HG03025 (cell line): ENCODE measurements around the gene SIRPB1.
"Not testable (repeated sequence)": the region's sequence is repeated elsewhere in the genome, so short reads cannot be mapped to it uniquely, and the experiment has no call there.

Experiments used
- ATAC-seq: cut with Tn5 transposase; IDR thresholded peaks from one replicate; pipeline ENCODE4 v1.9.1; 2021; ENCODE audit warnings: mild to moderate bottlenecking, moderate library complexity; ENCODE audit not compliant: unreplicated experiment, low FRiP score

SIRPB1 gene

DNA sequence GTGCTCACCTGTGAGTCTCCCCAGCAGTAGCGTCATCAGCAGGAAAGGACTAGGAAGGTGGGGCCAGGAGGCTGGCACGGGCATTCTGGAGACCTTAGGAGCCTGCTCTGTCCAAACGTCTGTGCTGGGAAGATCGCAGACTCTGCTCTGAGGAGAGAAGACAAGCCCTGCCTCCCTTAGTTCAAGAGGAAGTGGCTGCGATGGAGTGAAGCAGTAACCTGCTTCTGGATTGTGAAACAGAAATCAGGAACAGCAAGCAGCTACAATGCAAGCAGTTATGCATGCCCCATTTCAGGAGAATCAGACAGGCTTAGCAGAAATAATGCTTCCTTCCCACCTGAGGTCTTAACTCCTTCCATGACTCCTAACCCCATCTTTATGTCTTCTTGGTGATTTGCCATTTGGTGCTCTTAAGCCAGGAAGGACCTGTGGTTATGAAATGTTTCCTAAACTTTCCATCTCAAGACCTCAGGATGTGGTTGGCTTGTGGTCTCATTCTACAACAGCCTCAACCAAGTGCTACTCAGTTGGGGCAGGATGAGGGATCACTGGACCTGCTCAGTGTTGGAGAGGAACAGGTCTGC lies at the start of gene SIRPB1:
TSS of gene SIRPB1 (minus strand) at position 149 of the 584 bp plus-strand sequence. CDS start at position 84, 65 bp downstream.
- ATAC-seq = no peak

GRCh38 chr20:1669304-1669703 lies 49.5 kb upstream of the SIRPB1 start:
- no peak for ATAC-seq

- ATAC-seq = no peak
These were observed 47.8 kb upstream of the SIRPB1 start for GRCh38 chr20:1667502-1668085.

DNA sequence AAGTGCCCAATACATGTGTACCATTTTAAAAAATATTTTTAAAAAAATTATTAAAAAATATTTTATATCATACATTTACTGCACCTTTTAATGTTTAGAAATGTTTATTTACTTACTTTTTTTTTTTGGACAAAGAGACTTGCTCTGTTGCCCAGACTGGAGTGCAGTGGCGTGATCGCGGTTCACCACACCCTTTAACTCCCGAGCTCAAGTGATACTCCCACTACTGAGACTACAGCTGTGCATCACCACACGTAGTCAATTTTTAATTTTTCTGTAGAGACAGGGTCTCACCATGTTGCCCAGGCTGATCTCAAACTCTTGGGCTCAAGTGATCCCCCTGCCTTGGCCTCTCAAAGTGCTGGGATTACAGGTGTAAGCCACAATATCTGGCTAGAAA lies 47.0 kb upstream of the SIRPB1 start:
- ATAC-seq = no peak

DNA sequence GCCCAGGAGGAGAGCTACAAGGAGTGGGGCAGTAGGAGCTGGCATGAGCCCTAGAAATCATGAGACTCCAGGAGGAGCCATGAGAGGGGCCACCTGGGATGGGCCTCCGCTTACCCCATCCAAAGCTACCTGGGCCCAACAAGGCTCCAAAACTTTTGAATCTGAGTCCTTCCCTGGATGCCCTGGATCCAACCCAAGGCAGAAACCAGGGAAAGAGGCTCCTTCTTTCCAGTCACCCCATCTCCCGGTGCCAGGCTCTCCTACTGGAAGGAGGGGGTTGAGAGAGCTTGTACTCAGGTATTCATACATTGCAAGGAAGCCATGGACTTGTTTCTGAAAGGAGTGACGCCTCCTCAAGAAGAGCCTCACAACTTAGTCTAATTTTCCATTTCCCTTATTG lies 45.5 kb upstream of the SIRPB1 start:
- no peak for ATAC-seq

- ATAC-seq = no peak
These were observed 45.1 kb upstream of the SIRPB1 start for GRCh38 chr20:1664911-1665310.

- ATAC-seq = no peak
These were observed 44.1 kb upstream of the SIRPB1 start for GRCh38 chr20:1663917-1664316.

DNA sequence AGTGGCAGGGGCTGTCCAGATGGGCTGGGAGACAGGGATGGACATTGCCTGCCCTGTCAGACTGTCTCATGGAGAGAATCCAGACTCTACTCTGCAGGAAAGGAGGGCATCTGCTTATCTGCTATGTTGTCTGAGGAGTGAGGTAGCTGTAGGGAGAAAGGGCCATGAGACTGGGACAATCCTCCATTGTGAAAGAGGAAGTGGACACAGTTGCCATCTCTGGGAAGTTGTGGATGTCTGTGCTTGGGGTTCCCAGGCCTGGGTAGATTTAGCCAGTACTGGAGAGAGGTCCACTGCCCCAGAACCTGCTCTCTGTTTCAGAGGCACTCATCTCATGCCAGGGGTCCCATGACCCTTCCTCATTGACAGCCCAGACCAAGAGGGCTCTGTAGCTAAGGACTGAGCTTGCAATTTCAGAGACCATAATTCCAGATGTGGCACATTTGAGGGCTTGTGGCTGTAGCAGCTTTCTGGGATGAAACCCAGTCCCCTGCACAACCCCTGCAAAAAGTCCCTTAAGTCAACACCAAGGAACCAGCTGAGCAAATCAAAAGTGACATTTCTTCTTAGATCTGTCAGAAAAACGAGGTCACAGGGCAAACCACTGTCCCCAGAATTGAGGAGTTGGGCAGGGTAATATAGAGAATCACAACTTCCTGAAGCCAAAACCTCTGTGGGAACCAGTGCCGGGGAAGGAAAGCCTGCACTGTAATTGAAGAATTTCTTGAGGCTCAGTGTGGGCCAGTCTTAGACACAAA lies 41.9 kb upstream of the SIRPB1 start:
- ATAC-seq = no peak

DNA sequence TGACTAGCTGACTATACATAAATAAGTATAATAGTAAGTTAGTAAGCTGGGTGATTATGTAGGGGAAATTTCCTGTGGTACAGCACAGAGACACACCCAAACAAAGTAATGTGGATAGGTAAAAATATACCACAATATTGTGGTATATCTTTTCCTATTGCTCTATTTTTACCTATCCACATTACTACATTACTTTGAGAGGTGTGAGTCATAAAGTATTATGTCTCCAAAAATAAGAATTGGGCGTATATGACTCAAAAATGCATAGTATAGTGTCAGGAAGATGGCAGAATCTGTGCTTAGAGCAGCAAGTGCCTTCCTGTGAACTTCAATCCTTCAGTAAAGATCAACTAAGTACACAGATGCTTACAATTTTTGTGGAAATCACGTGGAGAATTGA lies 40.4 kb upstream of the SIRPB1 start:
- no peak for ATAC-seq

DNA sequence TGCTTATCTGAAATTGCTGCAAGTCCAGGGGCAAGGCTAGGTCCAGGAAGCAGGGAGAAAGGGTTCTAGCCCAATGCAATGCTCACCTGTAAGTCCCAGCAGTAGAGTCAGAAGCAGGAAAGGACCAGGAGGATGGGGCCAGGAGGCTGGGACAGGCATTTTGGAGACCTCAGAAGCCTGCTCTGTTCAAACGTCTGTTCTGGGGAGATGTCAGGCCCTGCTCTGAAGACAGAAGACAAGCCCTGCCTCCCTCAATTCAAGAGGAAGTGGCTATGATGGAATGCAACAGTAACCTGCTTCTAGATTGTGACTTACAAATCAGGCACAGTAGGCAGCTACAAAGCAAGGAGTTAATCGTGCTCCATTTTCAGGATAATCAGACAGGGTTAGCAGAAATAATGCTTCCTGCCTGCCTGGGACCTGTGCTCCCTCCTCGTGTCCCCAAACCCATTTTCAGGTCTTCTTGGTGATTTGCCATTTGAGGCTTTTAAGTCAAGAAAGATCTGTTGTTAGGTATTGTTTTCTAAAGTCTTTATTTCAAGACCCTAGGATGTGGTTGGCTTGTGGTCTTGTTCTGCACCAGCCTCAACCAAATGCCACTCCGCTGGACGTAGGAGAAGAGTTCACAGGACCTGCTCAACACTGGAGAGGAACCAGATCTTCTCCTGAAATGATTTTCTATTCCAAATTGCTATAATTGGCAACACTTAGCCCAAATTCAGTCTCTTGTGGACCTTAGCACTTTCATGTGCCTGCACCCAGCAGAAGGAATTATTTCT lies 37.9 kb upstream of the SIRPB1 start, which contains the start of gene SIRPG:
TSS of gene SIRPG (minus strand) at position 224 of the 779 bp plus-strand sequence. CDS start at position 159, 65 bp downstream.
- no peak for ATAC-seq

DNA sequence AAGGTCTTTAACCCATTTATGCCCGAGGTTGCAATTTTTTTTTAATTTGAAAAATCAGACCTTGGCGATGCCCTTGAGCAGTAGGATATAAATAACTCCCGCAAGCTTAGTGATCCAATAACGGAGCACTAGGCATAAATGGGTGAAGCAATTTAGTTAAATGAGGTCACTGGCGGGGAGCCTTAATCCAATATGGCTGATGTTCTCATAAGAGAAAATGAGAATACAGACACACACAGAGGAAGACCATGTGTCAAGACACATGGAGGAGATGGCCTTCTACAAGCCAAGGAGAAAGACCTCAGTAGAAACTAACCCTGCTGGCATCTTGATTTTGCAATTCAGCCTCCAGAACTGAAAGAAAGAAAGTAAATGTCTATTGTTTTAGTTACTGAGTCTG lies 37.0 kb upstream of the SIRPB1 start:
- no peak for ATAC-seq

DNA sequence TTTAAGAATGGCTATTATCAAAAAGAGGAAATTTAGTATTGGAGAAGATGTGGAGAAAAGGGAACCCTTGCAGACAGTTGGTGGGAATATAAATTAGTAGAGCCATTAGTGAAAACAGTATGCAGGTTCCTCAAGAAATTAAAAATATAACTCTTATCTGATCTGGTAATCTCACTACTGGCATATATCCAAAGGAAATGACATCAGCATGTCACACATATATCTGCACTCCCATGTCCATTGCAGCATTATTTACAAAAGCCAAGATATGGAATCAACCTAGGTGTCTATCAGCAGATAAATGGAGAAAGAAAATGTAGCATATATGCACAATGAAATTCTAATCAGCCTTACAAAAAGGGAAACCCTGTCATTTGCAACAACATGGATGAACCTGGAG lies 35.2 kb upstream of the SIRPB1 start:
- no peak for ATAC-seq

DNA sequence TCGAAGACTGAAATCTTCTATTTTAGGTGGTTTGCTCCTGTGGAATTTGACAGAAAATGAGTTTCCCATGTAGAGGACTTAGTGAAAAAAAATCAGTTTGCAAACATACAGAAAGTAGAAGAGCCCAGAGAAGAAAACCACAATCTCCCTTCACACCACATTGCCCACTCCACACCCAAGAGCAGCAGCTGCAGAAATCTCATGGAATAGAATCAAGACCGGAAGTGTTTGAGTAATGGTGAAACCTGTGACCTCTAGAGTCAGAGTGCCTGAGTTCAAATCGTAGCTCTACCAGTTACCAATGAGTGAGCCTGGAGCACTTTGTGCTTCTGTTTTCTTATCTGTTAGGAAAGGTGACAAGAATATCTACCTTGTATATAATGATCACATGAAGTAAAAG lies 33.2 kb upstream of the SIRPB1 start:
- no peak for ATAC-seq

GRCh38 chr20:1652104-1652503 lies 32.3 kb upstream of the SIRPB1 start:
- no peak for ATAC-seq

DNA sequence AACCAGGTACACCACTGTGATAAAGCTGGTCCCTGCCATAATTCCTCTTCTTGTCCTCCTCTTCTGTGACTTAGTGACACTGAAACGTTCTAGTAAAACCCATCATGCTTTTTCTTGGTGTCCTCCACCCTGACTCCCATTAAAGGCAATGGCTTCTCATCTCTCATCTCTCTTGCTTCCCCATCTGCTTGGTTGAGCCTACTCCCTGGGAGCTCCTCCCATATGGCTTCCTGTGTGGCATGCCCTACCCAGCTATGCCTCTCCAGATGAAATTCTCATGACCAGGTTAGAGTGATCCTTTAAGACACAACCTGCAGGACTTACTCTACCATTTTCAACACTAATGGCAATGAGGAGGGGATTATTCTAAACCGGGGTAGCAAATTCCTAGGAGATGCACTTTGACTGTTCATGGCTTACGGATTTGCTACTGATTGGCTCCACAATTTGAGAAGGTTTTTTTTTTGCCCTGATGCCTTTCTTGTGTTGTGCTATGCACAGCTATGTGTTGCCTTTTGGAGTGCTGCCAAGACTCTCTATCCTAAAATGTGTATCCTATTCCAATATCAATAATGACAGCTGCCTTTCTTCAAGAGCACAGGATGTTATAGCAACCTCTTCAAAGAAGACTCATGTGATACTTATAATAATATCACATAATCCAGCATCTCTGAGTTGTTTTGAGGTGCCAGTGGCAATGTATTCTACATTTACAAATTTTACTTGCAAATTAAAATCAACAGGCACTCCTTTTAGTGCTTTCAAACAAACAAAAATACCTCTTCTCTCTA lies 31.7 kb upstream of the SIRPB1 start:
- ATAC-seq = no peak

- ATAC-seq = no peak
These were observed 28.3 kb upstream of the SIRPB1 start for GRCh38 chr20:1648101-1648500.

GRCh38 chr20:1646975-1647431 lies 27.2 kb upstream of the SIRPB1 start:
- no peak for ATAC-seq

DNA sequence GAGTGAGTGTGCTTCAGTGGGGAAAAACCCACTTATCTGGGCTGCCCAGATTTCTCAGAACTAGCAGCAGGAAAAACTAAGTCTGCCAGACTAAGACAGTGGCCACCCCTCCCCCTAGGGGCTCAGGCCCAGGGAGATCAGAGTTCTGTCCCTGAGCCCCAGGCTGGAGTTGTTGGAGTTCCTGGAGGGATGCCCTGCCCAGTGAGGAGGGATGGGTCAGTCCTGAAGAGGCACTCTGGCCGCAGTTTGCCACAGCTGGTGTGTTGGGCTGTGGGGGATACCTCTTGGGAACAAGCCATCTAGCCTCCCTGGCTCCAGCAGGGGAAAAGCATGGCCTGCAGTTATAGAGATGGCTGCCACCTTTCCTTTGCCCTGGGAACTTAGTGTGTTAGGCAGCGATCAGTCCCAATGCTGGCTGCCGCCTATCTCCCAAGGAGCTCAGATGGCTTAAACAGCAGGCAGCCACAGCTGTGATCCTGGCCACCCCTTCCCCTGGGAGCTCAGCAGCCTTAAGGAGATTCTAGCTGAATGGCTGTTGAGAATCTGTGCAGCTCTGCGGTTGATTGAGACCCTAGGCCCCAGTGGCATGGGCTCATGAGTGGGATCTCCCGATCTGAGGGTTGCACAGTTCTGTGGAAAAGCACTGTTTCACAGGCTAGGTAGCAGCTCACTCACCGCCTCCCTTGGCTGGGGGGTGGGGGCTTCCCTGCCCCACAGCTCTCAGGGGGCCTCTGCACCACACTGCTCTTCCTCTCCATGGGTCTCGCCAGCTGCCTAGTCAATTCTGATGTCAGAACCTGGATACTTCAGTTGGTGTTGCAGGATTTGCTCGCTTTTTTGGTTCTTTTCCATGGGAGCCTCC lies 24.5 kb upstream of the SIRPB1 start:
- no peak for ATAC-seq

DNA sequence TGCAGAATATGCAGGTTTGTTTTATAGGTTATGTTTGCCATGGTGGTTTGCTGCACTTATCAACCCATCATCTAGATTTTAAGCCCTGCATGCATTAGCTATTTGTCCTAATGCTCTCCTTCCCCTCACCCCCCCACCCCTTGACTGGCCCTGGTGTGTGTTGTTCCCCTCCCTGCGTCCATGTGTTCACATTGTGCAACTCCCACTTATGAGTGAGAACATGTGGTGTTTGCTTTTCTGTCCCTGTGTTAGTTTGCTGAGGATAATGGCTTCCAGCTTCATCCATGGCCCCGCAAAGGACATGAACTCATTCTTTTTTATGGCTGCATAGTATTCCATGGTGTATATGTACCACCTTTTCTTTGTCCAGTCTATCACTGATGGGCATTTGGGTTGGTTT lies 18.8 kb upstream of the SIRPB1 start:
- not testable (repeated sequence) for ATAC-seq
